GM19468 (cell line): ENCODE measurements around the gene ANKFN1.

Experiments
- ATAC-seq: cut with Tn5 transposase; IDR thresholded peaks from one replicate; pipeline ENCODE4 v1.9.1; 2021; ENCODE audit warnings: mild to moderate bottlenecking, moderate library complexity, moderate number of reproducible peaks; ENCODE audit not compliant: unreplicated experiment; ENCODE audit errors: extremely low read depth

The ANKFN1 gene

GRCh38 chr17:56144223-56144622, 9.1 kb upstream of the ANKFN1 start:
- ATAC-seq: no peak

GRCh38 chr17:56146534-56146933, 6.7 kb upstream of the ANKFN1 start:
- no peak for ATAC-seq

GRCh38 chr17:56148333-56148732, 4.9 kb upstream of the ANKFN1 start:
- ATAC-seq: no peak

- ATAC-seq: no peak
Measured at GRCh38 chr17:56149266-56150036, 3.8 kb upstream of the ANKFN1 start.

GRCh38 chr17:56150649-56151048, 2.6 kb upstream of the ANKFN1 start:
- ATAC-seq: no peak

- ATAC-seq: no peak
Measured at GRCh38 chr17:56157845-56158244, 4.6 kb downstream of the ANKFN1 start.

GRCh38 chr17:56158344-56158743, 5.1 kb downstream of the ANKFN1 start:
- ATAC-seq: no peak

- ATAC-seq: no peak
Measured at GRCh38 chr17:56158915-56159825, 5.9 kb downstream of the ANKFN1 start.

GRCh38 chr17:56159826-56160380, 6.6 kb downstream of the ANKFN1 start:
- no peak for ATAC-seq

- no peak for ATAC-seq
Measured at GRCh38 chr17:56160422-56160821, 7.1 kb downstream of the ANKFN1 start.

- no peak for ATAC-seq
Measured at GRCh38 chr17:56165072-56165641, 11.9 kb downstream of the ANKFN1 start.

- no peak for ATAC-seq
Measured at GRCh38 chr17:56167491-56167890, 14.2 kb downstream of the ANKFN1 start.

GRCh38 chr17:56169621-56170020, 16.3 kb downstream of the ANKFN1 start:
- ATAC-seq: no peak

- ATAC-seq: no peak
Measured at GRCh38 chr17:56171186-56171959, 18.1 kb downstream of the ANKFN1 start.

- ATAC-seq: no peak
Measured at GRCh38 chr17:56172517-56172982, 19.3 kb downstream of the ANKFN1 start.

GRCh38 chr17:56173026-56173425, 19.8 kb downstream of the ANKFN1 start:
- ATAC-seq: no peak

- no peak for ATAC-seq
Measured at GRCh38 chr17:56173958-56174835, 20.9 kb downstream of the ANKFN1 start.

GRCh38 chr17:56175299-56175955, 22.2 kb downstream of the ANKFN1 start:
- ATAC-seq: no peak
